Measurements from ENCODE around the gene ZFHX2.
"Not testable (repeated sequence)": the region's sequence is repeated elsewhere in the genome, so short reads cannot be mapped to it uniquely, and the experiment has no call there.

The ZFHX2 gene

DNA sequence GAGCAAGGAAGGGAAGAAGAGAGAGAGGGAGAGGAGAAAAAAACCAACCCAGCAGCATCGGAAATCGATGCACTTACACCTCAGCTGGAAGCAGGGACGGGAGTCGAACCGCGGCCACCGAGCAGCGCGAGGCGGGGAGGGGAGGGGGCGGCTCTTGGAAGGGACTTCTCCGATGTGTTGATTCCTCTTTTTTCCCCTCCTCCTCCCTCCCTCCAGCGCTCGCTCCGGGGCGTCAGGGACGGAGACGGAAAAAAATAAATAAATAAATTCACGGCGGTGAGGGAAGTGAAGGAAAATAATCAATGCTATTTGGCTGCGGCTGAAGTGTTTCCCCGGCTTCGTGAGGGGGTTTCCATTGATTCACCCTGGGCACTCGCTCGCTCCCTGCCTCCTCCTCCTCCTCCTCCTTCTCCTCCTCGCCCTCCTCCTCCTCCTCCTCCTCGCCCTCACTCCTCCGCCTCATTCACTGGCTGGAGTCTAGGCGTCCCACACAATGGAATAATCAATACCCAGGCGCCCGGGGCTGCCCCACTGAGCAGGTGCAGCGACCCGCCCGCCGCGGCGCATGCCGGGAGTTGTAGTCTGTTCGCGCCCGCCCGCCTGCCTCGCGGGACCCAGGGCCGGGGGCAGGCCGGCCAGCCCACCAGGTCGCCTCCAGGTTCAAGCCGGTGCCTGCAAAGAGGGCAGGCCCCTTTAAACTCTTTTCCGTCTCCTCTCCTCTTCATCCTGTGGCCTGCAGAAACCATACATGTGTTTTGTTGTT lies at the start of gene ZFHX2:
Gene ZFHX2 (minus strand): TSS at position 500 of the 763 bp plus-strand sequence. CDS start 16,440 bp downstream, outside the sequence.
- Histone ChIP-seq H3K4me3 (ENCODE audit: low read length) (peak within 1 kb of the TSS; percentile 75), H3K9ac (ENCODE audit: low read length) (peak within 1 kb of the TSS; percentile 73), H3K4me1 (ENCODE audit: control insufficient read depth, insufficient read depth, low read length) (peaks cover 1% of the 10 kb centered on the region), H3K27me3 (ENCODE audit: control insufficient read depth, insufficient read depth, low read length) (peaks cover 6% of the 10 kb centered on the region), H3K36me3 (ENCODE audit: control insufficient read depth, insufficient read depth, low read length) (no peaks in the 10 kb centered on the region), H3K9me3 (ENCODE audit: control insufficient read depth, low read length) (no peaks in the 10 kb centered on the region)

- Histone ChIP-seq H3K27me3 (ENCODE audit: control insufficient read depth, insufficient read depth, low read length) (no peaks in the 10 kb centered on the region), H3K4me1 (ENCODE audit: control insufficient read depth, insufficient read depth, low read length) (peaks cover 15% of the 10 kb centered on the region), H3K9ac (ENCODE audit: low read length) (no peak overlapping the region), H3K9me3 (ENCODE audit: control insufficient read depth, low read length) (no peaks in the 10 kb centered on the region), H3K36me3 (ENCODE audit: control insufficient read depth, insufficient read depth, low read length) (no peaks in the 10 kb centered on the region), H3K4me3 (ENCODE audit: low read length) (no peak overlapping the region)
Observed at GRCh38 chr14:23600806-23601205, 49.2 kb upstream of the ZFHX2 start.

GRCh38 chr14:23600322-23600707 lies 48.8 kb upstream of the ZFHX2 start:
- Histone ChIP-seq H3K9me3 (ENCODE audit: control insufficient read depth, low read length) (no peaks in the 10 kb centered on the region), H3K9ac (ENCODE audit: low read length) (no peak overlapping the region), H3K27me3 (ENCODE audit: control insufficient read depth, insufficient read depth, low read length) (no peaks in the 10 kb centered on the region), H3K4me1 (ENCODE audit: control insufficient read depth, insufficient read depth, low read length) (peaks cover 15% of the 10 kb centered on the region), H3K36me3 (ENCODE audit: control insufficient read depth, insufficient read depth, low read length) (no peaks in the 10 kb centered on the region), H3K4me3 (ENCODE audit: low read length) (no peak overlapping the region)

DNA sequence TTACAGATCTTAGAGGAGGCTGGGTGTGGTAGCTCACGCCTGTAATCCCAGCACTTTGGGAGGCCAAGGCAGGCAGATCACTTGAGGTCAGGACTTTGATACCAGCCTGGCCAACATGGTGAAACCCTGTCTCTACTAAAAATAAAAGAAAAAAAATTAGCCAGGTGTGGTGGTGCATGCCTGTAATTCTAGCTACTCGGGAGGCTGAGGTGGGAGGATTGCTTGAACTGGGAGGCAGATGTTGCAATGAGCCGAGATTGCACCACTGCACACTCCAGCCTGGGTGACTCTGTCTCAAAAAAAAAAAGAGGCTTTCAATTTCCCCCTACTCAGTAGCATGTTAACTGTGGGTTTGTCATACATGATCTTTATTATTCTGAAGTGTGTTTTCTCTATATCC lies 42.6 kb upstream of the ZFHX2 start:
- not testable (repeated sequence) for H3K36me3 ChIP-seq (ENCODE audit: control insufficient read depth, insufficient read depth, low read length); H3K9ac ChIP-seq (ENCODE audit: low read length); H3K9me3 ChIP-seq (ENCODE audit: control insufficient read depth, low read length); H3K27me3 ChIP-seq (ENCODE audit: control insufficient read depth, insufficient read depth, low read length); H3K4me1 ChIP-seq (ENCODE audit: control insufficient read depth, insufficient read depth, low read length); H3K4me3 ChIP-seq (ENCODE audit: low read length)

DNA sequence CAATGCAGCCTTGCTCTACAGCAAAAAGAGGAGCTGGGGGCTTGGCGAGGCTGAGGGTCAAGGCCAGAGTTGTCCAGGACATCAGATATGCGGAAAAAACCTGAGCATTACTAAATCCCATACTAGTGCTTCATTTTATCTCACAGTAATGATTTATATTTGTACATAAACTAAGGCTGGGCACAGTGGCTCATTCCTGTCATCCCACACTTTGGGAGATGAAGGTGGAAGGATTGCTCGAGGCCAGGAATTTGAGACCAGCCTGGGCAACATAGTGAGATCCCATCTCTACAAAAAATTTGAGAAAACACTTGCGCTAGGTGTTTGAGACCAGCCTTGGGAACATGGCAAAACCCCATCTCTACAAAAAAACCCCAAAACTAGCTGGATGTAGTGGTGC lies 38.6 kb upstream of the ZFHX2 start:
- Histone ChIP-seq H3K9me3 (ENCODE audit: control insufficient read depth, low read length) (no peaks in the 10 kb centered on the region), H3K9ac (ENCODE audit: low read length) (no peak overlapping the region), H3K36me3 (ENCODE audit: control insufficient read depth, insufficient read depth, low read length) (no peaks in the 10 kb centered on the region), H3K27me3 (ENCODE audit: control insufficient read depth, insufficient read depth, low read length) (no peaks in the 10 kb centered on the region), H3K4me1 (ENCODE audit: control insufficient read depth, insufficient read depth, low read length) (peaks cover 8% of the 10 kb centered on the region), H3K4me3 (ENCODE audit: low read length) (no peak overlapping the region)

GRCh38 chr14:23589606-23590005 lies 38.0 kb upstream of the ZFHX2 start:
- no peaks in the 10 kb centered on the region for H3K27me3 ChIP-seq (ENCODE audit: control insufficient read depth, insufficient read depth, low read length)
- no peak overlapping the region for H3K9ac ChIP-seq (ENCODE audit: low read length)
- no peaks in the 10 kb centered on the region for H3K9me3 ChIP-seq (ENCODE audit: control insufficient read depth, low read length)
- no peaks in the 10 kb centered on the region for H3K36me3 ChIP-seq (ENCODE audit: control insufficient read depth, insufficient read depth, low read length)
- H3K4me3 ChIP-seq (ENCODE audit: low read length): peak overlapping the region; percentile 21
- peaks cover 8% of the 10 kb centered on the region for H3K4me1 ChIP-seq (ENCODE audit: control insufficient read depth, insufficient read depth, low read length)

- Histone ChIP-seq H3K9me3 (ENCODE audit: control insufficient read depth, low read length) (no peaks in the 10 kb centered on the region), H3K27me3 (ENCODE audit: control insufficient read depth, insufficient read depth, low read length) (no peaks in the 10 kb centered on the region), H3K4me3 (ENCODE audit: low read length) (peak overlapping the region; percentile 21), H3K9ac (ENCODE audit: low read length) (no peak overlapping the region), H3K4me1 (ENCODE audit: control insufficient read depth, insufficient read depth, low read length) (peaks cover 8% of the 10 kb centered on the region), H3K36me3 (ENCODE audit: control insufficient read depth, insufficient read depth, low read length) (no peaks in the 10 kb centered on the region)
Observed at GRCh38 chr14:23588884-23589598, 37.5 kb upstream of the ZFHX2 start.

DNA sequence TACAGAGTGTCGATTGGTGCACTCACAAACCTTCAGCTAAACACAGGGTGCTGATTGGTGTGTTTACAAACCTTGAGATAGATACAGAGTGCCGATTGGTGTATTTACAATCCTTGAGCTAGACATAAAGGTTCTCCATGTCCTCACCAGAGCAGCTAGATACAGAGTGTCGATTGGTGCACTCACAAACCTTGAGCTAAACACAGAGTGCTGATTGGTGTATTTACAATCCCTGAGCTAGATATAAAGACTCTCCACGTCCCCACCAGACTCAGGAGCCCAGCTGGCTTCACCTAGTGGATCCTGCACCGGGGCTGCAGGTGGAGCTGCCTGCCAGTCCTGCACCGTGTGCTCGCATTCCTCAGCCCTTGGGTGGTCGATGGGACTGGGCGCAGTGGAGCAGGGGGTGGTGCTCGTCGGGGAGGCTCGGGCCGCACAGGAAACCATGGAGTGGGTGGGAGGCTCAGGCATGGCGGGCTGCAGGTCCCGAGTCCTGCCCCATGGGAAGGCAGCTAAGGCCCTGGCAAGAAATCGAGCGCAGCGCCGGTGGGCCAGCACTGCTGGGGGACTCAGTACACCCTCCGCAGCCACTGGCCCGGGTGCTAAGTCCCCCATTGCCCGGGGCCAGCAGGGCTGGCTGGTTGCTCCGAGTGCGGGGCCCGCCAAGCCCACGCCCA lies 33.1 kb upstream of the ZFHX2 start:
- not testable (repeated sequence) for H3K36me3 ChIP-seq (ENCODE audit: control insufficient read depth, insufficient read depth, low read length); H3K9me3 ChIP-seq (ENCODE audit: control insufficient read depth, low read length); H3K4me1 ChIP-seq (ENCODE audit: control insufficient read depth, insufficient read depth, low read length); H3K4me3 ChIP-seq (ENCODE audit: low read length); H3K27me3 ChIP-seq (ENCODE audit: control insufficient read depth, insufficient read depth, low read length); H3K9ac ChIP-seq (ENCODE audit: low read length)

- H3K36me3 ChIP-seq (ENCODE audit: control insufficient read depth, insufficient read depth, low read length); H3K27me3 ChIP-seq (ENCODE audit: control insufficient read depth, insufficient read depth, low read length); H3K9ac ChIP-seq (ENCODE audit: low read length); H3K4me3 ChIP-seq (ENCODE audit: low read length); H3K4me1 ChIP-seq (ENCODE audit: control insufficient read depth, insufficient read depth, low read length); H3K9me3 ChIP-seq (ENCODE audit: control insufficient read depth, low read length): not testable (repeated sequence)
Observed at GRCh38 chr14:23583761-23584526, 32.4 kb upstream of the ZFHX2 start.

DNA sequence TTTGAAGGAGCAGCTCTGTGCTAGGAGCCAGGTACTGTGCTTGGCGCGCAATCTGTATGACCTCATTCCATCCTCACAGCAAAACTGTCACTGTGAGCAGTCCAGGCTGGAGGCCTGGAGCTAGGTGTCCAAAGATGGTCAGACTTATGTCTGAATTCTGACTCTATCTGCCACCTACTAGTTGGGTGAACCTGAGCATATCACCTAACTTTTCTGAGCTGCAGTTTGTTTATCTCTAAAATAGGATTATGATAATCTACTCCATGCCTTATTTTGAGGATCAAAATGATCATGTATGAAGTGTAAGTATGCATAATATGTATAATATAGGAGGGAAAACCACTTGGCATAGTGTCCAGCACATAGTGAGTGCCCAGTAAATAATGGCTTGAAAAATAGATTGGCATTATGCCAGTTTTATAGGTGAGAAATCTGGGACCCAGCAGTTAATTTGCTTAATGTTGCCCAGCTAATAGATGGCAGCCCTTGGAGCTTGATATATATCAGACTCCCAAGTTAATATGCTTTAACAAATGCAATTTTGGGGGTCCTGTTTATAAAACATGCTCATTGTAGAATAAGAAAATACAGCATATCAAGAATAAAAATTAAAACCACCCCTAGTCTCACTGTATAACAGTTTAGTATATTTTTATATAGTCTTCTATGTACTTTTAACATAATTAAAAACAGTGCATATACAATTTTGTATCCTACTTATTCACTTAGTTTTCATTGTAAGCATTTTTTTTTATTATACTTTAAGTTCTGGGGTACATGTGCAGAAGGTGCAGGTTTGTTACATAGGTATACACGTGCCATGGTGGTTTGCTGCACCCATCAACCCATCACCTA lies 31.6 kb upstream of the ZFHX2 start:
- Histone ChIP-seq H3K4me3 (ENCODE audit: low read length) (no peak overlapping the region), H3K4me1 (ENCODE audit: control insufficient read depth, insufficient read depth, low read length) (no peaks in the 10 kb centered on the region), H3K9ac (ENCODE audit: low read length) (no peak overlapping the region), H3K27me3 (ENCODE audit: control insufficient read depth, insufficient read depth, low read length) (peaks cover 15% of the 10 kb centered on the region), H3K36me3 (ENCODE audit: control insufficient read depth, insufficient read depth, low read length) (no peaks in the 10 kb centered on the region), H3K9me3 (ENCODE audit: control insufficient read depth, low read length) (no peaks in the 10 kb centered on the region)

GRCh38 chr14:23580948-23581281 lies 29.4 kb upstream of the ZFHX2 start:
- Histone ChIP-seq H3K4me3 (ENCODE audit: low read length) (no peak overlapping the region), H3K9ac (ENCODE audit: low read length) (no peak overlapping the region), H3K36me3 (ENCODE audit: control insufficient read depth, insufficient read depth, low read length) (no peaks in the 10 kb centered on the region), H3K4me1 (ENCODE audit: control insufficient read depth, insufficient read depth, low read length) (peaks cover 7% of the 10 kb centered on the region), H3K27me3 (ENCODE audit: control insufficient read depth, insufficient read depth, low read length) (peaks cover 38% of the 10 kb centered on the region), H3K9me3 (ENCODE audit: control insufficient read depth, low read length) (no peaks in the 10 kb centered on the region)

Measured in mucosa of stomach (tissue), 1 donor.